ENCODE results near the gene AKNA.

Gene AKNA

GRCh38 chr9:114397219-114397847 lies 9.6 kb upstream of the AKNA start:
- Histone ChIP-seq H3K27ac (peak overlapping the region; percentile 82 to 88), H3K4me3 (peak overlapping the region; percentile 72)
- TF ChIP-seq, protein P1, sequence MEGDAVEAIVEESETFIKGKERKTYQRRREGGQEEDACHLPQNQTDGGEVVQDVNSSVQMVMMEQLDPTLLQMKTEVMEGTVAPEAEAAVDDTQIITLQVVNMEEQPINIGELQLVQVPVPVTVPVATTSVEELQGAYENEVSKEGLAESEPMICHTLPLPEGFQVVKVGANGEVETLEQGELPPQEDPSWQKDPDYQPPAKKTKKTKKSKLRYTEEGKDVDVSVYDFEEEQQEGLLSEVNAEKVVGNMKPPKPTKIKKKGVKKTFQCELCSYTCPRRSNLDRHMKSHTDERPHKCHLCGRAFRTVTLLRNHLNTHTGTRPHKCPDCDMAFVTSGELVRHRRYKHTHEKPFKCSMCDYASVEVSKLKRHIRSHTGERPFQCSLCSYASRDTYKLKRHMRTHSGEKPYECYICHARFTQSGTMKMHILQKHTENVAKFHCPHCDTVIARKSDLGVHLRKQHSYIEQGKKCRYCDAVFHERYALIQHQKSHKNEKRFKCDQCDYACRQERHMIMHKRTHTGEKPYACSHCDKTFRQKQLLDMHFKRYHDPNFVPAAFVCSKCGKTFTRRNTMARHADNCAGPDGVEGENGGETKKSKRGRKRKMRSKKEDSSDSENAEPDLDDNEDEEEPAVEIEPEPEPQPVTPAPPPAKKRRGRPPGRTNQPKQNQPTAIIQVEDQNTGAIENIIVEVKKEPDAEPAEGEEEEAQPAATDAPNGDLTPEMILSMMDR (IDR thresholded peaks at IDR 0.05): no peak
- no peak for DNase-seq (ENCODE audit: low spot score)

DNA sequence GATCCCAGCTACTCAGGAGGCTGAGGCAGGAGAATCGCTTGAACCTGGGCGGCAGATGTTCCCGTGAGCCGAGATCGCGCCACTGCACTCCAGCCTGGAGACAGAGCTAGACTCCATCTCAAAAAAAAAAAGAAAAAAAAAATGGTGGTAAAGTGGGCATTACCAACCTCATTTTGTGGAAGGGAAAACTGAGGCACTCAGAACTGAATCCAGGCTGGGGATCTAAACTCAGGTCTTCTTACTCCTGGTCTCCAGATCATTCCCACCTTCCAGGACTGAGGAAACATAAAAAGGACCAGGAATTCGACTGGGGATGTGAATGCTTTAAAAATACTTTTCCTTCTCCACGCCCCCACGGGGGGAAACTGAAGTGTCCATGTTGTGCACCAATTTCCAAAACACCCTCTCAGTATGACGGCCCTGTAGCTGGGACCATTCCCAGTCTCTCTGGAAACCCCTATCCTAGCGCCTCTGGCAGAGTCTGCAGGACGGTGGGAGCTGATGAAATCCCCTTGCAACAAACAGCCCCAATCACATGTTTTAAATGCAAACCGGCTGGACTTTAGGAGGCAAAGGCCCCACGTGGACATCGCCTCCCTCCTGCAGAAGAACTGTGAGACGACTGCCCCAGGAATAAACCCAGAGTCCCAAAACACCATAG lies 8.9 kb upstream of the AKNA start:
- DNase-seq (ENCODE audit: low spot score): no peak
- TF ChIP-seq, protein P1 (IDR thresholded peaks at IDR 0.05): no peak
- peak overlapping the region; percentile 72 for H3K4me3 ChIP-seq
- peak overlapping the region; percentile 82 to 88 for H3K27ac ChIP-seq

DNA sequence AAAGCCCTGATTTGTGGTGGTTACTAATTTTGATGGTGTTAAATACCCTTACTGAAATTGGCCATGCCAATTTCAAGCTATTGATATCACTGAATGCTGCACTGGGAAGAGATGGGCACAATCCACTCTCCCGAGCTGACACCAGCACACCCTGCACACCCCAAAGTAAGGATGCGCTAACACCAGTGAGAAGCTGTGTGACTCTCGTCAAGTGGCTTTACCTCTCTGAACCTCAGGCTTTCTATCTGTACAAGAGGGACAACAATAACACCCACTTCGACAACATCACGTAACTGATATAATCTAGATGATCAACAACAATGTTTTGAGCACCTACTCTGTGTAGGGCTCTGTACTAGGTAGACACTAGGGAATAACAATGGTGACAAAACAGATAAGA lies 8.0 kb upstream of the AKNA start:
- TF ChIP-seq, protein P1 (IDR thresholded peaks at IDR 0.05): no peak
- no peak for DNase-seq (ENCODE audit: low spot score)
- Histone ChIP-seq H3K4me3 (no peak overlapping the region), H3K27ac (peak overlapping the region; percentile 28 to 70)

- DNase-seq (ENCODE audit: low spot score): no peak
- no peak overlapping the region for H3K4me3 ChIP-seq
- peak overlapping the region; percentile 70 to 75 for H3K27ac ChIP-seq
Measured at GRCh38 chr9:114395334-114395617, 7.5 kb upstream of the AKNA start.

GRCh38 chr9:114394523-114395333 lies 6.9 kb upstream of the AKNA start:
- TF ChIP-seq, protein P1 (IDR thresholded peaks at IDR 0.05): no peak
- Histone ChIP-seq H3K27ac (peak overlapping the region; percentile 70 to 75), H3K4me3 (no peak overlapping the region)
- DNase-seq (ENCODE audit: low spot score): no peak

More at GRCh38 chr9:114395334-114395617, 7.5 kb upstream of the AKNA start:
- TF ChIP-seq, protein P1 (IDR thresholded peaks at IDR 0.05): no peak

GRCh38 chr9:114392749-114393112 lies 4.9 kb upstream of the AKNA start:
- no peak for DNase-seq (ENCODE audit: low spot score)
- Histone ChIP-seq H3K4me3 (no peak overlapping the region), H3K27ac (peak overlapping the region; percentile 41 to 81)
- TF ChIP-seq, protein P1 (IDR thresholded peaks at IDR 0.05): no peak

Measured in coronary artery (tissue), 2 donors.